T follicular helper cell (primary cell): ENCODE measurements around the gene GOLGA6L26.
"Not testable (repeated sequence)": the region's sequence is repeated elsewhere in the genome, so short reads cannot be mapped to it uniquely, and the experiment has no call there.

ENCODE experiments used
- DNase-seq: peaks from one replicate; pipeline ENCODE4 v3.0.0-alpha.2; 2020; ENCODE audit warnings: low read depth
- total RNA-seq, 2 experiments: gene quantifications; one replicate each; lab custom pipeline; 2026; lab: John Stamatoyannopoulos, UW

The GOLGA6L26 gene, protein sequence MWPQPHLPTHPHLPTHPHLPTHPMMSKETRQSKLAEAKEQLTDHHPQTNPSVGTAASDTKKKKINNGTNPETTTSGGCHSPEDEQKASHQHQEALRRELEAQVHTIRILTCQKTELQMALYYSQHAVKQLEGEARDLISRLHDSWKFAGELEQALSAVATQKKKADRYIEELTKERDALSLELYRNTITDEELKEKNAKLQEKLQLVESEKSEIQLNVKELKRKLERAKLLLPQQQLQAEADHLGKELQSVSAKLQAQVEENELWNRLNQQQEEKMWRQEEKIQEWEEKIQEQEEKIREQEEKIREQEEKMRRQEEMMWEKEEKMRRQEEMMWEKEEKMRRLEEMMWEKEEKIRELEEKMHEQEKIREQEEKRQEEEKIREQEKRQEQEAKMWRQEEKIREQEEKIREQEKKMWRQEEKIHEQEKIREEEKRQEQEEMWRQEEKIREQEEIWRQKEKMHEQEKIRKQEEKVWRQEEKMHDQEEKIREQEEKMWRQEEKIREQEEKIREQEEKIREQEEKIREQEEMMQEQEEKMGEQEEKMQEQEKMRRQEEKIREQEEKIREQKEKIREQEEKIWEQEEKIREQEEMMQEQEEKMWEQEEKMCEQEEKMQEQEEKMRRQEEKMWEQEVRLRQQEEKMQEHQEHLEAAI
- total RNA-seq = 0 reads per million in 2 experiments

DNA sequence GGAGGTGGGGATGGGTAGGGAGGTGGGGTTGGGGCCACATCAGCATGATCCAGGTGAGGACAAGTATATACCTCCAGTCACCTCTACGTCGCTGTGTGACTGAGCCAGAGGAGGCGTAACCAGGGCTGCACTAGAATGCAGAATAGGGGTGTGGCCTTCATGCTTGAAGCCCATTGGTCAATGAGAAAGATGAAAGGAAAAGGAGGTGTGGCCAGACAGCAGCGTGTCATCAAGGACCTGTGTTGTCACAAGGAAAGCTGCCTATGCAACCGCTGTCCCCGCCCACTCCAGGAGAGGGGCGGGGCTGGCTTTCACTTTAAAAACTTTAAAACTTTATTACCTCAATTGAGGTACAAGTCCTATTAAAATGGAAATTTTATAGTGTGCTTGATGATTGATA, at the start of gene GOLGA6L26:
Gene GOLGA6L26, minus strand, starts transcription at position 101 of the 400 bp plus-strand sequence. Its CDS starts 61 bp downstream, at position 40.
- not testable (repeated sequence) for DNase-seq

DNA sequence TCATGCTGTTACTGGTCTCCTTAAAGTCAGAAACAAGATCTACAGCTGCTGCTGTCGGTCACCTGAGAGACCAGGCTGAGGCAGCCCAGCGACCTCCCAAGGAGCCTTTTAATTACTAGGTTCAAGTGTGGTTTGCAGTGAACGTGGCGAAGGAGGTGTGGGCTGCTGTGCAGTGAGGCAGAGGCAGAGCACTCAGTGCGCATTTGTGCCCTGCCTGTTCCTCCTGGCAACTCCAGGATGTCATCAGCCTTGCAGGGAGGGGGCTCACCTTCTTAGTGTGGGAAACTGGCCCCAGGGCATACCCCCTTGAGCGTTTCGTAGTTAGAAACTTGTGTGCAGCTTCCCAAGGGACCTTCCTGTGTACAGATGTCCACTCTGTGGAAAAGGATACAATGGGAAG, 47.2 kb upstream of the GOLGA6L26 start:
- not testable (repeated sequence) for DNase-seq

DNA sequence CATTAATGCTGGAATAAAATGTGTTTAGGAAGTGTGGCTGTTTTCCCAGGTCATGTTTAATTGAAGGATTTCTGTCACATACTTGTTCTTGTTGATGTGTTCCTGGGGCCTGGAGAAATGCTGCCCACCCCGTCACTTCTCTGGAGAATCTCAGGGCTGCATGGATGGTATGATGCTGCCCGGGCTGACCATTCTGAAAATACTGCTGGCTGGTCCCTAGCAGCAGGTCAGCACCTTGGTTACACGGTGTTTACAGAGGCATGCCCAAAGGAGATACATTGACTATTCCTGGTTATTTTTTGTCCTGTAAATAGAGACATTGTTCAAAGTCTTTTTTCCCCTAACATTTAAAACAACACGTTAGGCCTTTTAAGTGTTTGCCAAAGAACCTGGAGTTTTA, 46.7 kb upstream of the GOLGA6L26 start:
- not testable (repeated sequence) for DNase-seq

DNA sequence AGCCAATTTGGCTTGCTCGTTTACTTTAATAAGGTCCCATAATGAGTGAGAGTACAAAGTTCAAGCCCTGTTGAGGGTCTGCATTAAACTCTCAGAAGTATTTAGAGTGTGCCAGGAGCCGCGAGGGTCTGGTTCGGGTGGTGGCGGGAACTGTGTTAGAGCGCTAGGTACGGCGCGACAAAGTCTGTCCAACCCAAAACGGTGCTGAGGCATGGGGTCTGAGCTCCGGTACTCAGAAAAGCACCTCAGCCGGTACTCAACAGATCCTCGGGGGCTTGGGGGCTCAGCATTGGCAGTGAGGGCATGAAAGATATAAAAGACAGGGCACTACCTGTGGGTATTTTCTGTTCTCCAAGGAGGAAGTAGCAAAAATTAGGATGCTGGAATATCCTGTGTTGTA, 45.0 kb upstream of the GOLGA6L26 start:
- DNase-seq = not testable (repeated sequence)

DNA sequence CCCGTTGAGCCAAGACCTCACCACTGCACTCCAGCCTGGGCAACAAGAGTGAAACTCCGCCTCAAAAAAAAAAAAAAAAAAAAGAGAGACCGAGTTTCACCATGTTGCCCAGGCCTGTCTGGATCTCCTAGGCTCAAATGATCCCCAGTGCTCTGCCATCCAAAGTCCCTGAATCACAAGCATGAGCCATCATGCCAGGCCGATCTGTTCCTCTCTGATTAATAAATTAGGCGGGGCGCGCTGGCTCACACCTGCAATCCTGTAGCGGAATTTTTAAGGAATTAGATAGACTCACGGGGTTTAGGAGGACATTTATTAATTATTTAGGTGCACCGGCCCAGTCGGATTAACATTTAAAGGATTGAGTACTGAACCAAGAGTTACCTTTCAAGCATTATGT, 40.2 kb upstream of the GOLGA6L26 start:
- DNase-seq = not testable (repeated sequence)

DNA sequence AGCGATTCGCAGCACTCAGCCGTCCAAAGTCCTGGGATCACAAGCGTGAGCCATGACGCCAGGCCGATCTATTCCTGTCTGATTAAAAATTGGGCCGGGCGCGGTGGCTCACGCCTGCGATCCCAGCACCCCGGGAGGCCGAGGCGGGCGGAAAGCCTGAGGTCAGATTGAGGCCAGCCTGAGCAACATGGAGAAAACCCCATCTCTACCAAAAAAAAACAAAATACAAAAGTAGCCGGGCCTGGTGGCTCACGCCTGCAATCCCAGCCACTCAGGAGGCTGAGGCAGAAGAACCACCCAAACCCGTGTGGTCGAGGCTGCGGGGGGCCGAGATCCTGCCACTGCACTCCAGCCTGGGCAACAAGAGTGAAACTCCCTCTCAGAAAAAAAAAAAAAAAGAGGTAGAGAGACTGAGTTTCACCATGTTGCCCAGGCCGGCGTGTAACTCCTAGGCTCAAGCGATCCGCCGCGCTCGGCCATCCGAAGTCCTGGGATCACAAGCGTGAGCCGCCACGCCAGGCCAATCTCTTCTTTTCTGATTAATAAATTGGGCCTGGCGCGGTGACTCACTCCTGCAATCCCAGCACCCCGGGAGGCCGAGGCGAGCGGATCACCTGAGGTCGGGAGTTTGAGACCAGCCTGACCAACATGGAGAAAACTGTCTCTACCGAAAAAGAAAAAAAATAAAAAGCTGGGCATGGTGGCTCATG, 39.0 kb upstream of the GOLGA6L26 start:
- DNase-seq = not testable (repeated sequence)

DNA sequence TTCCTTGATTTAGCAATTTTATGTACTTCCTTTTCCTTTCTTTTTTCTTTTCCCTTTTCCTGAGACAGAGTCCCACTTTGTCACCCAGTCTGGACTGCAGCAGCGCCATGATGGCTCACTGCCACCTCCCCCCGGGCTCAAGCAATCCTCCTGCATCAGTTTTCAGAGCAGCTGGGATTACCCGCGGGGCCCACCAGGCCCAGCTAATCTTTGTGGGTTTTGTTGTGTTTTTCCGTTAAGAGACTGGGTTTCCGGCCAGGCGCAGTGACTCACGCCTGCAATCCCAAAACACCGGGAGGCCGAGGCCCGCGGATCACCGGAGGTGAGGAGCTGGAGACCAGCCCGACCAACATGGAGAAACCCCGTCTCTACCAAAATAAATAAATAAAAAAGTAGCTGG, 38.3 kb upstream of the GOLGA6L26 start:
- DNase-seq = no peak

DNA sequence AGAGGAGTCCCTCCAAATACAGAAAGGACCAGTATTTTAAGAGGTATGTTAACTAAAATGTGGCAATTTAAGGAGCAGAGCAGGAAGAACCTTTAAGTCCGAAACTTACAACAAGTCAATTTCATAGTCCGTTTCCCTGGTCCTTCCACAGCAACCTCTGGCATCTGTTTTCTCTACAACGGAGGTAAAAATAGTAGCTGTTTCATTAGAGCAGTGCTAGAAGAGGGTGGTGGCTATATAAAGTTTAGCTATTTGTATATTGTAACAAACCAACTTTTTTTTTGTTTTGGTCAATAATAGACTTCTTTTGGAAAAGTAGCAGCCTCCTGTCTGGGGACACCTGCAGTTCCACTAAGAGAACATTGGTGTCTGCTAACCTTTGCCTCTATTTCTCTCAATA, 37.9 kb upstream of the GOLGA6L26 start:
- DNase-seq = not testable (repeated sequence)

DNA sequence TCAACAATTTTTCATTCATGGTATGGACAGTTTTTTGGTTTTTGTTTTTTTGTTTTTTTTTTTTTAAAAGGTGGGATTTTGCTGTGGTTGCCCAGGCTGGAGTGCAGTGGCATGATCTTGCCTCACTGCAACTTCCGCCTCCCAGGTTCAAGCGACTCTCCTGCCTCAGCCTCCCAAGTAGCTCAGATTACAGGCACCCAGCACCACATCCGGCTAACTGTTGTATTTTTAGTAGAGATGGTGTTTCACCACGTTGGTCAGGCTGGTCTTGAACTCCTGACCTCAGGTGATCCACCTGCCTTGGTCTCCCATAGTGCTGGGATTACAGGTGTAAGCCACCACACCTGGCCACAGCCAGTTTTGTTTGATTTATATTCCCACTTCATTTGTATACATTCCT, 37.1 kb upstream of the GOLGA6L26 start:
- DNase-seq = not testable (repeated sequence)

DNA sequence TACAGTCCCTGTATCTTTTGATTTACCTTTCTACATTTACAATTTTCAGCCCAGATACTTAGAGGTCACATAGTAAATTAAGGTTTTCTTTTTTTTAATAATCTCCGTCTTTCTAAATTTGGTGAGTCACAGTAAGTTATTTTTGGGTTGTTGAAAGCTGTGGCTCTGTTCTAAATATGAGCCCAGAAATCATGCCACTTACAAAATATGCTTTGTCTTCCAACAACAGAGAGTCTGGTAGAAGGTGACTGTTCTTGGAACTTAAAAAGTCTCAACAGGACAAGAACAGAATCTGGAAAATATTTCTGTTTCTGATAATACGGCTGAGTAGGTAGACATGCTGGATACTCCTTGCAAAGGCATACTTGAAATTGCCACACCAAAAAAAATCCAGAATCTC, 36.6 kb upstream of the GOLGA6L26 start:
- no peak for DNase-seq

DNA sequence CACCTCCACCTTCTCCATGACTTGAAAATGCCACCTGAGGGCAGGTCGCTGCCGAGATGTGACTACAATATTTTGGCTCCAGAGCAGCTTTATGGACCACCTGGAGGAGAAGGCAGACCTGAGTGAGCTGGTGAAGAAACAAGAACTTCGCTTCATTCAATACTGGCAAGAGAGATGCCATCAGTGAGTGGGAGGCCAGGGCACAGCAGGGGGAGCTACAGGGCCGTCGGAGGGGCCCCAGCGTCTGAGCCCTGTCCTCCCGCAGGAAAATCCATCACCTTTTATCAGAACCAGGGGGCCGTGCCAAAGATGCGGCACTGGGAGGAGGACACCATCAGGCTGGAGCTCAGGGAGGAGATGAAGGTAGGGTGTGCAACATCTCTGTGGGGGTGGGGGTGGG, 30.3 kb upstream of the GOLGA6L26 start:
- DNase-seq = not testable (repeated sequence)

DNA sequence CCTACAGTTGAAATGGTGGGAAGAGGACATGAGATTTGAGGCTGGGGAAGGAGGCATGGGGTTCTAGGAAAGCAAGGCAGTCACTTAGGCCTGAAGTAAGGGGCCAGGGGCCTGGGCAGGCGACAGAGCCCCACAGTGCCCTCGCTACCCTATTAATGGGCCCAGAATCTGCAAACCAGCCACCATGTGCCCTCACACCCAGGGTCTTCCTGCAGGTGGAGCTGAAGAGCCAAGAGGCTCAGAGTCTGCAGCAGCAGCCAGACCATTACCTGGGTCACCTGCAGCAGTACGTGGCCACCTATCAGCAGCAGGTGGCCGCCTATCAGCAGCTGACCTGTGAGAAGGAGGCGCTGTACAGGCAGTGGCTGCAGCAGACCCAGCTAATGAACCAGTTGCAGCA, 28.6 kb upstream of the GOLGA6L26 start:
- DNase-seq = not testable (repeated sequence)

DNA sequence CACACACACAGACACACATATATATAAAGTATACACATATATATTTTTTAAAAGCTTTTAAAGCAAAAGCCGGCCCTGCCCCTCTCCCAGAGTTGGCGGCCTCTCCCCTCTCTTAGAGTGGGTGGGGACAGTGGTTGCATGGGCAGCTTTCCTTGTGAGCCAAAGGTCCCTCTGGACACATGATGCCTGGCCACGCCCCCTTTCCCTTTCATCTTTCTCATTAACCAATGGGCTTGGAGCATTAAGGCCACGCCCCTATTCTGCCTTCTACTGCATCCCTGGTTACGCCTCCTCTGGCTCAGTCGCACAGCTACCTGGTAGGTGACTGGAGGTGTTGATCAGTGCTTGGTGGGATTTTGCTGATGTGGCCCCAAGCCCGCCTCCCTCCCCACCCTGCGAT, 20.5 kb upstream of the GOLGA6L26 start, which contains the start of gene GOLGA8S:
Gene GOLGA8S, plus strand, starts transcription at position 301 of the 400 bp plus-strand sequence. Its CDS starts 62 bp downstream, at position 363.
- DNase-seq = not testable (repeated sequence)

DNA sequence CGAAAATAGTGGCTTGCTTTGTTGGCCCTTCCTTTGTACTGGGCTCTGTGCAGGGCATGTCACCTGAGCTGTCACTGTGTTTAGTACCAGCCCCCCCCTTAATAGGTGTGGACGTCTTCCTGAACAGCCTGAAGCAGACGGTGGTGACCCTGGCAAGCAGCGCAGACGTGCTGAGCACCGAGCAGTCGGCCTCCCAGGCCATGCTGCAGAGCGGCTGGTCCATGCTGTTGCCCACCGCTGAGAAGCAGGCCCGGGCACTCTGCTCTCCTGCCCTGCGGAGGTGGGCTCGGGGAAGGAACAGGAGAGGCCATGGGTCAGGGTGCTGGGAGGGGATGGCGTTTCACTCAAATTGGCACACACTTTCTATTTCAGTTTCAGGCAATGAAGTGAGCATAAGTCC, 22.8 kb downstream of the GOLGA6L26 start:
- DNase-seq = not testable (repeated sequence)

DNA sequence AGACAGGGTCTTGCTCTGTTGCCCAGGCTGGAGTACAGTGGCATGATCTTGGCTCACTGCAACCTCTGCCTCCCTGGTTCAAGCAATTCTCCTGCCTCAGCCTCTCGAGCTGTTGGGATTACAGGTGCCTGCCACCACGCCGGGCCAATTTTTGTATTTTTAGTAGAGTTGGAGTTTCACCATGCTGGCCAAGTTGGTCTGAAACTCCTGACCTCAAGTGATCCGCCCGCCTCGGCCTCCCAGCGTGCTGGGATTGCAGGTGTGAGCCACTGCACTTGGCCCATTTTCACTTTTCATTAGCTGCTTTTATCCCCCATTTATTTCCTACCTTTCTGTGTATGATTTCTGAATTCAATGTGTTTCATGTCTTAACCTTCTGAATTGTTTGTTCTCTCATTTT, 28.1 kb downstream of the GOLGA6L26 start:
- DNase-seq = not testable (repeated sequence)

DNA sequence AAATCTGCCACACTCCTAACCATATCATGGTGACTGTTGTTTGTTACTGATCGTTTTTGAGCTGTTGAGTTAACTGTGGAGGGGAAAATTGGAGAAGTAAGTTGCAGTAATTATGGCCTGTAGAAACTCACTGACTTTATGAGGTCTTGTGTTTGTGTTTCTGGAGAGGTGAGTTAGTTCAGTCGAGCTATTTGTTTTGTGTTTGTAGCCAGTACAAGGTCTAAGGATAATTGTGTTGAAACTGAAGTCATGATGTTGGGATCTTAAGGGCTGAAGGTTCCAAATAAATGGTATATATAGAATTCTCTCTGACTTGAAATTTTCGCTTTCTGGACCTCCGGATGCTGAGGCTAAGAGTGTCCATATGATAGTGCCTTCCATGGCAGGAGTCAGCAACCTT, 29.2 kb downstream of the GOLGA6L26 start:
- not testable (repeated sequence) for DNase-seq

DNA sequence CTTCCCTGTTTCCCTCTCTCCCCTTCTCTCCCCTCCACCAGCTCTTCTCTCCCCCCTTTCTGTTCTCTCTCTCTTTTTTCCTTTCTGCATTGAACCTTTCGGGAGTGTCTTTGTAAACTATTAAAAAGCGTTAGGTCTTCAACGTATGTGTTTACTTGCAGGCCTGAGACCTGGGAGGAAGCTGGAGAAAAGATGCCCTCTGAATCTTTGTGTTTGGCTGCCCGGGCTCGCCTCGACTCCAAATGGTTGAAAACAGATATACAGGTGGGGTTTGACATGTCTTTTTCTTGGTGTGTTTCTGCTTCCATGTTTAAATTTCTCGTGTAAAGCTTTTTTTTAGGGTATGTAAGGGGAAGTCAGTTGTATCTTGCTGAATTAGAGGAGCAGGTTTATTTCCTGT, 29.7 kb downstream of the GOLGA6L26 start:
- not testable (repeated sequence) for DNase-seq

DNA sequence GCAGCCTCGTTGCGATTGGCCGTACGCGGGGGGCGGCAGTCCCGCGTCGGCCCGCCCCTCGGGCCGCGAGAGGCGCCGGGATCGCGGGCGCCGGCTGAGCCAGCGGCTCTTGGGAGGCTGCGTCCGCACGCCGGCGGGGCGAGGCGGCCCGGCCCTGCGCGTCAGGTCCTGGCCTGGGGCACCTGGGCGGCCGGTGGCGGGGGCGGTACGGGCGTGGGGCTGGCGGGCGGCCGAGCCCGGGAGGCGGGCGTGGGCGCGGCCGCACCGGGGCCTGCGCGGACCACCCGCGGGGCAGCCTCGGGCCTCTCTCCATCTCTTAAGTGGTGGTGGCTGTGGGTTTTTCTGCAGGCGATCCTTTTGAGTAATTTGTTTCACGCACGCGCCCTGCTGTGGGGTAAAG, 30.3 kb downstream of the GOLGA6L26 start:
- peak; percentile 11 for DNase-seq

DNA sequence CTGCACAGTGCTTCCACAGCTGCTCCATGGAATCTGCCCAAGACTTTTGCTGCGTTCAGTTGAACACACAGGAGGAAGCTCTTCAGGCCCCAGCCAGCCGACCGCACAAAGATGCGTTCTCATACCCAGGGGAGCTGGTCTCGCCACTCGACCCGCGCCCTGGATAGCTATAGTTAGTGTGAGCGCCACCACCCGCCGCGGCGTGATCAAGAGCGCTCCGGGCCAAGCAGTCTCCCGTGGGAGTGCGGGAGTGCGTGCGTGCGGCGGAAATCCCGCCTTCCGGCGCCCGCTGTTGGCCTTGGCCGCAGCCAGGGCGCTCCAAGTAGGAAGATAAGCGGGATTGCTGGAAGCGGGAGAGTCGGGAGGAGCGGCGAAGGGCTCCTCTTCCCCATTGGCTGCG, 30.8 kb downstream of the GOLGA6L26 start:
- DNase-seq = not testable (repeated sequence)
